GM18520 (cell line): ENCODE measurements around the gene ASXL1.

Experiments
- ATAC-seq: cut with Tn5 transposase; IDR thresholded peaks from one replicate; pipeline ENCODE4 v1.9.1; 2021; ENCODE audit not compliant: unreplicated experiment

ASXL1 gene

GRCh38 chr20:32476684-32477593 is 118.8 kb downstream of the ASXL1 start:
- ATAC-seq: no peak

- ATAC-seq: no peak
Measured at GRCh38 chr20:32477594-32478512, 119.7 kb downstream of the ASXL1 start.

GRCh38 chr20:32478576-32478975 is 120.4 kb downstream of the ASXL1 start:
- no peak for ATAC-seq

- no peak for ATAC-seq
Measured at GRCh38 chr20:32479012-32479411, 120.9 kb downstream of the ASXL1 start.

GRCh38 chr20:32479697-32480171 is 121.6 kb downstream of the ASXL1 start:
- ATAC-seq: no peak

GRCh38 chr20:32480371-32481241 is 122.5 kb downstream of the ASXL1 start:
- ATAC-seq: no peak

GRCh38 chr20:32481311-32482142 is 123.4 kb downstream of the ASXL1 start:
- ATAC-seq: no peak

GRCh38 chr20:32482143-32482441 is 124.0 kb downstream of the ASXL1 start:
- no peak for ATAC-seq

GRCh38 chr20:32482442-32483261 is 124.5 kb downstream of the ASXL1 start:
- ATAC-seq: no peak

- ATAC-seq: no peak
Measured at GRCh38 chr20:32483351-32484224, 125.5 kb downstream of the ASXL1 start.

- no peak for ATAC-seq
Measured at GRCh38 chr20:32484225-32484957, 126.3 kb downstream of the ASXL1 start.

- ATAC-seq: no peak
Measured at GRCh38 chr20:32484958-32485769, 127.0 kb downstream of the ASXL1 start.

- no peak for ATAC-seq
Measured at GRCh38 chr20:32485770-32486478, 127.8 kb downstream of the ASXL1 start.

GRCh38 chr20:32487381-32487780 is 129.2 kb downstream of the ASXL1 start:
- ATAC-seq: no peak

- no peak for ATAC-seq
Measured at GRCh38 chr20:32488066-32488838, 130.1 kb downstream of the ASXL1 start.
